Activated CD4-positive, alpha-beta T cell treated with anti-CD3 and anti-CD28 coated beads for 1 hour (primary cell): ENCODE measurements around the gene LRP1B.

Source experiments
- DNase-seq: peaks from one replicate; pipeline ENCODE4 v3.0.0-alpha.2; 2020

The LRP1B gene

DNA sequence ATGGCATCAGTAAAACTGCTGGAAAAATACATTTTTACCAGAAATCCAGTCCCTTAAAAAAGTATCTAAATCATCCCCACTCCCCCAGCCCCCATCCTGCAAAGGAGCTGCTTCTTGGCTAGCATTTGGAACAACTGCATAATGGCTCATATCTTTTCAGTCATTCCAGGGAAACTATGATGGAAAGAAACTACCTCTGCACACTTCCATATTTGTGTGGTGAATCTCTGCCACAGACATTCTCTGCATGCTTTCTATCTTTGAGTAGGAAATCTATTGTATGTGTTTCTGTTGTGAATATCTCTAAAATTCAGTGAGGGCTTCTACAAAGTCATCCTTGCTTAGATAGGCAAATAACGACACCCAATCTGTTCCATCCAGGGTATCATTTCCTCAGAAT, 632.3 kb downstream of the LRP1B start:
- no peak for DNase-seq

DNA sequence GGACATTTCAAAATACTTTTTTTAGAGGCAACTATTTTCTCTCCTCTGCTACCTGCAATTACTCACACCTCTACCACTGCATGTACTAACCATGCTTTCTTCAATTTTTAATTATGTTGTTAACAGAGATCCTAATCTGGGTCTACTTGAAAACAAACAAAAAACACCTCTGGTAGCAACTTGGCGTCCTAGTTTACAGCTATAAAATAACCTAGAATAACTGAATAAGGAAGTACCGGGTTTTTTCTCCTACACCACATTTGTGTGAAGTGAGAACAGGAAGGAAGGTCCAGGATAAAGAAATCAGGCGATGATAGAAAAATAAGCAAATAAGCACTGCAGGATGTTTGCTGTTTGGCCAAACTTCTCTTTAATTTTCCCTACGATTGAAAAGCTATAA, 633.5 kb downstream of the LRP1B start:
- no peak for DNase-seq

DNA sequence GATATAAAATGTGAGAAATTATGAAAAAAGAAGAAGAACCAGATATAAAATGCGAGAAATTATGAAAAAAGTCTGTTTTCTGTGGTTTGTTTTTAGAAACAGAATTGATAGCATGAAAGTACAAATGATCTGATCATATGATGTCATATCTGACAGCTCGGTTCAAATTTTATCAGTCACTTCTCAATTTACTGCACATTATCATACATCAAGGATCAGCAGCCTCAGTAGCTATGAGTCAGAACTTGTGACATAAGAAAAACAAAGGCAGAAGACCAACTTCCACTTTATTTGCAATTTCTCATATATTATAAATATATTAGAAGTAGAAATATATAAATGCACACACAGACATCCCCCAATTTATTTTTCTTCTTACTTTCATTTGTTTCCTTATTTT, 634.0 kb downstream of the LRP1B start:
- no peak for DNase-seq

DNA sequence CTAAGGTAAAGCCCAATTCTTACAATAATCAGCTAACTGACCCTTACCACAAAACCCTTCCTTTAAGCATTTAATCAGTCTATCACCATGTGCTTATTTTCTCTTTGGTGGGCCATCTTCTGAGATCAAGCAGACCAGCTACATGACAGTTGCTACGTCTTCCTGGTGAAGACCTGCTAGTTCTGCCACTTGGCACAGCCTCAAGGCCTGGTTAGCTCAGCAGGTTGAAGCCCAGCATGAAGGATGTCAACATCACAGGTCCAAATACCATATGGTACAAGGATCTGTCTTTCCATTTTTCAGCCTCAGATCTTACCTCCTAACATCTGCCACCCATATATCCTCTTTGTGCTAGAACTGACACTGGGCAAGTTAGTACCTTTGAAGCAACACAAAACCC, 636.9 kb downstream of the LRP1B start:
- no peak for DNase-seq

DNA sequence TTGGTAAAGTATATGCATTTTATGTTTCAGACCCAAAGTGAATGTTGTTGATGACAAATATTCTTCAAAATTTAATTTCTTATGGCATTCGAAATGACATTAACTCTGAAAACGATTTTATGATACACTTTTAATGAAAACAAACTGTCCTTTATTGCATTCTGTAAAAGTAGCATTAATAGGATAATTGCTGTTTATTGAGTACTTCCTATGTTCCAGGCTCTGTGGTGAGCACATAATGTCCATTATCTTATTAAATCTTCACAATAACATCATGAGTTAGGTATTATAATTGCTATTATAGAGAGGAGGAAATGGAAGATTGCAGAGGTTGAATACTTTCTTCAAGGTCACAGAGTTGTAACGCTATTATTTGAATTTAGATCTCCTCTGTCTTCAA, 638.0 kb downstream of the LRP1B start:
- DNase-seq = no peak

DNA sequence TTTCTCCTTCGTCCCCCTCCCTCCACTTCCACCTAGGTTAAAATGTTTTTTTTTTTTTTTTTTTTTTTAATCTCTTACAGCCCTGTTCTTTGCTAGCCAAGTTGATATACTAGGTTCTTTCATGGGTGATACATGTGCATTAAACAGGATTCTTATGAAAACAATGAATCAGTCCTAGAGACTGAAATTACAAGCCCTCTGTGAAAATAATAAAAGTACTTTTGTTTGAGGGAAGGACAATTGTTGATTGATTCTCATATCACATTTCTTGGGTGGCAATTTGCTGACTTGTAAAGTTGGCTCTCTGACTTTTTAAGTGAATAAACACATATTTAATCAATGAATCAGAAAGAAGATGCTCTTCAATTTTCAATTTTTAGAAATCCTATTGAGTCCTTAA, 639.9 kb downstream of the LRP1B start:
- DNase-seq = no peak

DNA sequence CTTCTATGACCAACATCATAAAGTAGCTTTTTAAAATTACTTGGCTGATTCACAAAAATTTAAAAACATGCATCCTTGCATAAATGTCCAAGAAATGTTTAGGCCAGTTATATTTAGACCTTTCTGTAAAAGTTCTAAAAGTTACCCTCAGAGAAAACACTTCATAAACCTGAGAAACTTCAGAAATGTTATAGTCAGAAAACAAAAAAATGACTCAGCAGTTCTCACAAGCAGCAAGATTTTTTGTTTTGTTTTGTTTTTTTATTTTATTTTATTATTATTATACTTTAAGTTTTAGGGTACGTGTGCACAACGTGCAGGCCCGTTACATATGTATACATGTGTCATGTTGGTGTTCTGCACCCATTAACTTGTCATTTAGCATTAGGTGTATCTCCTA, 648.1 kb downstream of the LRP1B start:
- DNase-seq = no peak

DNA sequence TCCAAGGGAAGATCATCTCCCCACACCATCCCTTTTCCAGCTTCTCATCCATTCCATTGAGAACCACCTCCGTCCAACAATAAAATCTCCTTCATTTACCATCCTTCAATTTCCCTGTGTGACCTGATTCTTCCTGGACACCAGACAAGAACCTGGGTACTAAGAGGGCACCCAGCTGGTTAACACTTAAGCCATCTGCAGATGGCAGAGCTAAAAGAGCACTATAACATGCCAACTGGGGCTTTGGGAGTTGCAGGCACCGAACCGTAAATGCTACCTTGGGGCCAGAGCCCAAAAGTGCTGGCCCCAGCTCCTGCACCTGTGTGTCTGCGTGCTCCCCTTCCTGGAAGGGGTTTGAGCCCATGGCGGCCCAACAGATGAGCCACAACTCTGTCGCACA, 655.0 kb downstream of the LRP1B start:
- DNase-seq = no peak

DNA sequence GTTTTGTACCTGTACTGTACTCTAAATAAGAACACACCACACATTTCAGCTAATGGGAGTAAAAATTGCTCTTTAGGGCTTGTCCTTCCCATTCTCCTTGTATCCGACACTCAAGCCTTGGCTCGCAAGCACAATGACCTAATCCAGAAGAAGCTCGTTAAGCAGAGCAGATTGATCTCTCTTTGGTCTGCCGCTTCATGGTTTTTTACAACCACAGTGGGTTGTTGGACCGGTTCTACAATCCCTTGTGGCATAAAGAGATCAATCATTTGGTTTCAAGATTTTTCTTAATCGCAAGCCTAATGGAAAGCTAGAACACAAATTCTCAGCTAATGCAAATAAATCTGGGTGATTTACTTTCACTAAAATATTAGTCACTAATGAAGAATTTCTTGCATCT, 662.1 kb downstream of the LRP1B start:
- no peak for DNase-seq

DNA sequence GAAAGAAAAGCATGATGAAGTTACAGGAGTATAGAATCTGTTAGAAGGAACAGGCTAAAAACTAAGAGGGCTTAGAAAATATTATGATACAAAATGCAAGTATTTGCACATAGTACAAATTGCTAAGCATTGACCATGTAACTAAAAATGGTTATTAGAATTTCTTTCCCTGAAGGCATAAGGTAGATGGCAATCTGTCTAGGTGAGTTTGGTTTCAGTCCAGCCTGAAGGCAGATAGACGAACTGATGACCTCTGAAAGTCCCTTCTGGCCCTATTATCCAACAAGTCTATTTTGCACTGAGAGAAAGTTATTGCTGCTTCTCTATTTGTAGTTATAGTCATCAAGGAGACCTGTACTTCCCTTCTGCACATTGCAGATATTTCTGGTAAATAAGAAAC, 663.5 kb downstream of the LRP1B start:
- no peak for DNase-seq

DNA sequence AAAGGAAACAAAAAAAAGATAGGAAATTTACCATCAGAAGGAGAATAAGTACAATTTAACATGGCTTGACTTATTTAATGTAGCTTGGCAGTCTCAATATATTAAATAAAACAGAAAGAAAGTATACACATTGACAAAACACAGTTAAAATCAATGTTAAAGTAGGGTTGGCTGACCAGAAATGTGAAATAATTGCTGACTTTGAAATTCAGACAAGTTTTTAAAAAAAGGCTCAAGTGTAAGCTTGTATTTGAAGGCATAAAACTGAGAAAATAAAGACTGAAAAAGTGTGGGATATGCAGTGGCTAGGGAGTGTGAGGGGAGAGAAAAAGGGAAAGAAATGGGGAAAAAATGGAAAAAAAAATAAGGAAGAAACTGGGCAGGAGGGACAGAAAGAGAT, 665.8 kb downstream of the LRP1B start:
- no peak for DNase-seq

DNA sequence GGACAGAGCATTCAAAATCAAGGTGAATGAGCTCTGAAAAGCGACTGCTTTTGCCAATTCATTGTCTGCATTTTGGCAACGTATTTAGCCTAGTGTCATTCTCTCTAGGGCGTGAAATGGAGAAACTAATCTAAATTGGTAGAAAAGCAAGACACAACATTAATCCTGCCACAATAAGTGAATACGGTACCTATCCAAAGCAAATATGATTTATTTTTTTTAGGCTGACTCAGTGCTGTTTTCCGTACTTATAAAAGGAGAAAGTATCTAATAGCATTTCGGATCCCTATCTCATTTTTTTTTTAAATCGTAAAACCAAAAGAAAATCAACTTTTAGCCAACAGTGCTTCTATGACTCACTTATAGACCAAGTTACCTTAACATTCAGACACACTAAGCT, 672.5 kb downstream of the LRP1B start:
- no peak for DNase-seq

DNA sequence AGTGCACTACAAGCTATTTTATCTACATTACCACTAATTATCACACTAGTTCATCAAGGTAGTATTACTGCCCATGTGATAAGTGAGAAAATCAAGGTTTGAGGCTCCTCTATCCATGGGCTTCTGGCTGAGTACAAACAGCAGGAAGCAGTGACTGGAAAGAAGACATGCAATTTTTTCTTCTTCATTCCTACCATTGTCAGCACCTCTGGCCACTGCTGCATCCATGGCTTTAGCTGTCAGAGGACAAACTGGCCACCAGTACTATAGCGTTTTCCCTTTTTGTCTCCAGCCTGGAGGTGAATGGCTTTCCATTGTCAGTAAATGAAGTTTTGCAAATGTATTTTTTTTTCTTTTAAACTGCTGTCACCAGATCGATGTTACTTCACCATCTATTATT, 674.9 kb downstream of the LRP1B start:
- DNase-seq = no peak

DNA sequence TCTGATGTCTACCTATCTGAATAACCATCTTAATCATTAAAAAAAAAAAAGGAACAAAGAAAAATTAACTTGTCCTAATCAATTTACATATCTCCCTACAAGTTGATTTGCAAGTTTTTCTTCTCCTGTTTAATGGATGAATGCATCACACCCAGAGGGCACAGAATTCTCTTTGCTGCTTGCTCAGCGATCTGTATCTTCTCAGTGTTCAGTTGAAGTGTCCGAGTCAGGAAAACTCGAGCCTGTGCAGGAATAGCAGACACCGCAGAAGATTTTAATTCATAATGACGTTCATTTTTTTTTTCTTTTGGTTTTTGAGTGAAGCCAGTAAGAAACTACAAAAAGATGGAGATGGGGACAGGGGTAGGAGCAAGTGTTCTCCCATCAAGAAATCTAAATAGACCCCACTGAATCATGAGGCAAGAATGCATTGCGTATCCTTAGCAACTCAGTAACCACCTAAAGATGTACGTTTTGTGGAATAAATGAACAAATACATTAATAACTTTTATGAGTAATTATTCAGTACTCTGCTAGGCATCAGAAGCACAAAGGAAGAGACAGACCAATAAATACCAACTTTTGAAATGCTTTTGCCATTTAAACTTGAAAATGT, 675.5 kb downstream of the LRP1B start:
- no peak for DNase-seq

DNA sequence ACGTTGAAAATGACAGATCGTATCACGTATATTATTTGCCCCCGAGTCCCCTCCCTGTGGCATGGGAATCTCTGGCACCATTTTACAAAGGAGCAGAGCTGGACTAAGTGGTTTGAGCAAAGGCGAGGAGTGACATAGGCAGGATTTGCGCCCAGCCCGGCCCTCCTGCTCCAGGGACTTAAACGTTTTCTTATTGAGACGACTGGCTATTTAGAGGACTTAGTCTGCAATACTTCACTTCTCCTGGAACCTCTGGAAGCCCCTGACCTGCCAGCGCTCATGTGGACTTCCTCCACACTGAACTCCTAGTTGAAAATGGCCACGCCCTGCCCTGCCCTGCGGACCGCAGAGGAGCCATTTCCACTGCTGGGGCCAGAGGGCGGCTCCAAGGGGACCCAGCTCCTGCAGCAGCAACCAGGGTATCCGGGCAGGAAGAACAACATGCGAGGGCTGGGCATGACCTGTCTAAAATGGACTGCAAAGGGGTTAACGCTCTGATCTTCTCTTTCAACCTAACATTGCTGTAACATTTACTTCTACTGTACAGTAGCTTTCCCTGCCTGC, 690.7 kb downstream of the LRP1B start:
- no peak for DNase-seq

DNA sequence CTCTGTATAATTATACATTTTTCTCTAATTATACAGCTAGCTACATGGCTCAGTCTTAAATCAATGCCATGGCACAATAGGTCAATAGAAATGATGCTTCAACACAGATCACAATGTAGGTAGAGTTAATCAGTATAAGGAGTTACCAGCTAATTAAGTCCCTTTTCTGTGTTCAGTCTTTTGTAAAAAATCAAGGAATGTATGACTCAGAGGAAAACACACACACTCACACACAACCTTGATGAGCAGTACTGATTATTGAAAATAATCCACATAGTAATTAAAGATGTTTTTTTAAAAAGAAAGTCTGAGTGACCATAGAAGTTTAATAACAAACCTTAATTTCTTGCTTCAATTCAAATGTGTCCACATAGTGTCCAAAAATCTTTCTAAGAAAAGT, 691.3 kb downstream of the LRP1B start:
- no peak for DNase-seq

DNA sequence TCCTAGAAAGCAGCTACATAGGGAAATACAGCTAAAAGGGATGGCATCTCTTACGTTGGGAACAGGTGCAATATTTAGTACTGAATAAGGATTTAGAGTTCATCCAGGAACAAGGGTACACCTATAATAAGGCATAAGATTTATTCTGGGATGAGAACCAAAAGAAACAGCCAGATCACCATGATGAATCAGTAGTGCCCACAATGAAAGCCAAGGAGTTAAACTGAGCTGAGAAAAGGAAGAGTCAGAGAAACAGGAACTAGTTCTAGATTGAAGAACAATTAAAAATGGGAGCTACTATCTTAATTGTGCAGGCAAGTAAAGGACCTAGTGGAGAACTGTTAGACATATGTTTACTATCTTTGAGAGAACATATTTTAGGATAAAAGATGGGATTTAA, 692.3 kb downstream of the LRP1B start:
- DNase-seq = no peak

DNA sequence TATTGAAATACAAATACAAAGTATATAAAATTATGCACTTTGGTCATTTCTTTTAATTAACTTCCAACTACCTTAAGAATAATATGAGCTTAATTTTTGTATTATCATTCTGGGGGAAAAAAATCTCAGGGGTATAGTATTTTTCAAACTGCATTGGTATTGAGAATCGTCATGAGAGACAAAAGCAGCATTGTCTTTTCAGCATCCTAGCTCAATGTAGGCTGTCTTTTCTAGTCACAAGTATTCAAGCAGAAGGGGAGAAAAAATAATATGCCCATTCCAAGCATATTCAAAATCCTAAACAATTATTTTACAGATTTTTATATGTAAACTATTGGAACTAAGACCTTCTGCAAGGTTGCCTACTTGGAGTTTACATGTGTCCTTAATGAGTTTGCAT, 693.3 kb downstream of the LRP1B start:
- DNase-seq = no peak

DNA sequence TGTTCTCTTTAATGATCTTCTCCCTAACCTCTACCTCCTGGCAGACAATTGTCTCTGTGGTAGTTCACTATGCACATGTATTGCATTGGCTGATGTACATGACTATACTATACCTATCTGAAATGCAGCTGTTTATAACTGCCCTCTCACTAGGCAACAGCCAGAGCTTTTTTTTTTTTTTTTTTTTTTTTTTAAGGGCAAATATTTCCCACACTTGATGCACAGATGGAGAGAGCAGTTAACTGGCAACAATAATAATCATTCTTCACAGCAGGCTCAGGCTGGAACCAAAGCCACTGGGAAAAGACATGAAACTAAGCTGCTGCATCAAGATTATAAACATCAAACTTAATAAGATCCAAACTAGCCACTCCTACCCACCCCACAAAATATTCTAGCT, 707.7 kb downstream of the LRP1B start:
- DNase-seq = no peak

DNA sequence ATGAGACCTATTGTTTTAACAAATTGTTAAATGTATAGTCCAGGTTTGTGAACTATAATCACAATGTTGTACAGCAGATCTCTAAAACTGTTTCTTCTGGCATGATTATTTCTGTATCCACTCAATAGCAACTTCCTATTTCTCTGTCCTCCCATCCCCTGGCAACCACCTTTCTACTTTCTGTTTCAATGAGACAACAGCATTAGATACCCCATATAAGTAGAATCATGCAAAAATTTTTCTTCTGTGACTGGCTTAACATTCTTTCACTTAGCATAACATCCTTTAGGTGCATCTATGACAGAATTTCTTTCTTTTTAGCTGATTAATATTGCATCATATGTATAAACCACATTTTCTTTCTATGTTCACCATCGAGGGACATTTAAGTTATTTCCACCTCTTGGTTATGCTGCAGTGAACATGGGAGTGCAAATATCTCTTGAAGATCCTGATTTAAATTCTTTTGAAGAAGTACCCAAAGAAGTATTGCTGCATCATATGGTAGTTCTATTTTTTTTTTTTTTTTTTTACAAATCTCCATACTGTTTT, 713.5 kb downstream of the LRP1B start:
- no peak for DNase-seq

DNA sequence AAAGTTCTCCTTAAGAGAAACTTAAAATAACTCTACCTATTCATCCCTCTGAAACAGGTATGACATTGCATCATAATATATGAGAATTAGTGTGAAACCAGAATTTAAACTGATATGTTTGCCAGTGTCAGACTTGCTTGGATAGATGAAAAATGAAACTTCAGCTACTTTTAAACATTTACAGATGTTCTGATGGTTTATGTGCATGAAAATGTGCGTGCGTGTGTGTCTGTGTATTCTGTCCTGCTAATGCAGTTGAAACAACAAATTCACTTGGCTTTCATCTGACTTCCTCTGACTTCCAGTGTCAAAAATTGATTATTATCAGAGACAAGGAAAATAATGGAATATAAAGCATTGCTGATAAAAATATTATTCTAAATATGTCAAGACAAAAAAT, 719.4 kb downstream of the LRP1B start:
- no peak for DNase-seq

DNA sequence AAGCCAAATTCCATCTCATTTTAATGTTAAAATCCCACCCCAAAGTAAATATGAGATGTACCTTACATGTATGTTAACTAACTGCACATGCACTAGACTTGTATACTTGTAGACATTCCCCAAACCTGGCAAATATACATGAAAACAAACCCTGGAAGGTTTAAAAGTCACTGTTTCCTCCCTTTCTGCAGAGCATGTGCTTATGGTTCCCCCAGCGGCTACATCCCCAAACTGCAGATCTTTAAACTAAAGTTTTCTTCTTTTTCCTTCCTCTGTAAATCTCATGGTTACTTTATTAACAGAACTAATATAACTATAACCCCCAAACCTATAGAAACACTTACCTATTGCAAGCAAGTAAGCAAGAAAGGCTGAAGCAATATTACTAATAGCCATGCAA, 731.5 kb downstream of the LRP1B start:
- no peak for DNase-seq

DNA sequence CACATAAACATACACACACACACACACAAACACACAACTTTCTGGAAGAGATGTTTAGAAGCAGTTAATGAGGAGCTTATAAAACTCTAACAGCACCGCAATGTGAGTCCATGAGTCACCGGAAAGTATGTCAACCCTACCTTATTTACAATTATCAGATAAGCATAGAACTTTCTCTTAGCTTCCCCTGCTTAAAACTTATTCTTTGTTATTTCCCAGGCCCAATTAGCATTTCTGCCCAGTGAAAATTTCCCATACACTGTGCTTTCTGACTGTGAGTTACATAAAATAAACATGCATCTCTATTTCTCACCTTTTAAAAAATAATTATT, 737.6 kb downstream of the LRP1B start:
- DNase-seq = no peak

DNA sequence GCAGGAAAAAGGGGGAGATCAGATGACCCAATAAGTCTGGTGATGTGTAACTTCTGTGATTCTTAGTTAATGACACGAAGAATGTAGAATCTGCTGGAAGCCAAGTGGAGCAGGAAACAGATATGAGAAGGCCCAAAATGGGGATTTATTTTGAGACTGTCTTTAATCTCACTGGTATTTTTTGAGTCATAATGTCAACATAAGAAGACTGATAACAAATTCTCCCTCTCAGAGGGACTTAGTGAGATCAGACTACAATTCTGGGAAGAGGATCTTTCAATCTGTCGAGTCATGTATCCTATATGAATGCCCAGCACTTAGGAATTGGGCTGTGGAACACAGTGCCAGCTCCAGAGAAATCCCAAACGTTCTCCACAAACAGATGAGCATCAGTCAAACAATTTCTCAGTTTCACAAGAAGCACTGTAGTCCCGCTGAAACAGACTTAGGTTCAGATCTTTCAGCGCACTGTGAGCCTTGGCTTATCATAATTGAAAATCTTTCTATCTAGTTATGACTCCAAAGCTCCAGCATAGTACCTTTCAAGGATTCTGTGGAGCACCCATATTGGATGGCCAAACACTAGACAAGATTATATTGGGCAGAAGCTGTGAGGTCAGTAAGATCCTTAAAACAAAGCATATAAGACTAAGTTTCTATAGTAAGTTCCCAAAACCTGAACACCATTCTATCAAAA, 738.2 kb downstream of the LRP1B start:
- no peak for DNase-seq

DNA sequence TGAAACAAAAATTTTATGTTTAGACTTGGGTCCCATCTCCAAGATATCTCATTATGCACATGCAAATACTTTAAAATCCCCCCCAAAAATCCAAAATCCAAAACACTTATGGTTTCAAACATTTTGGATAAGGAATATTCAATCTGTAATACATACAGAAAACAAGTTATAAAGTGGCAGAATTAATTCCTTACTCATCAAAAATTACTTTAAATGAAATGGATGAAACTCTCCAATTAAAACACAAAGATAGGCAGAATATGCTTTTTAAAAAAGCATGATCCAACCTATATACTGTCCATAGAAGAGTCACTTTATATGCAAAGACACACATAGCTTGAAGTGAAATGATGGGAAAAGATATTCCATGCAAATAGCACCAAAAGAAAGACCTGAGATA, 744.6 kb downstream of the LRP1B start:
- no peak for DNase-seq
